Measurements from ENCODE around the gene TLN1.

The TLN1 gene

GRCh38 chr9:35710818-35711500 is 21.0 kb downstream of the TLN1 start:
- peak overlapping the region in 1 of 2 donors; percentile 43 for H3K27ac ChIP-seq
- no peak for DNase-seq (ENCODE audit: low spot score)
- H3K4me3 ChIP-seq = no peak overlapping the region
- no peak for TF ChIP-seq CTCF (IDR thresholded peaks at IDR 0.05)

GRCh38 chr9:35708146-35708545 is 23.8 kb downstream of the TLN1 start:
- Histone ChIP-seq H3K4me3 (no peak overlapping the region), H3K27ac (peak overlapping the region in 1 of 2 donors; percentile 46)
- DNase-seq (ENCODE audit: low spot score) = no peak
- no peak for TF ChIP-seq CTCF (IDR thresholded peaks at IDR 0.05)

- TF ChIP-seq CTCF (IDR thresholded peaks at IDR 0.05) = no peak
- H3K4me3 ChIP-seq = no peak overlapping the region
- H3K27ac ChIP-seq = peak overlapping the region; percentile 39 to 46
- no peak for DNase-seq (ENCODE audit: low spot score)
Observed at GRCh38 chr9:35706951-35707350, 25.0 kb downstream of the TLN1 start.

- TF ChIP-seq CTCF (IDR thresholded peaks at IDR 0.05) = no peak
- no peak for DNase-seq (ENCODE audit: low spot score)
- H3K27ac ChIP-seq = peak overlapping the region in 1 of 2 donors; percentile 46
- H3K4me3 ChIP-seq = no peak overlapping the region
Observed at GRCh38 chr9:35705836-35706430, 26.1 kb downstream of the TLN1 start.

GRCh38 chr9:35705372-35705771 is 26.6 kb downstream of the TLN1 start:
- DNase-seq (ENCODE audit: low spot score) = no peak
- Histone ChIP-seq H3K4me3 (no peak overlapping the region), H3K27ac (peak overlapping the region in 1 of 2 donors; percentile 46)
- no peak for TF ChIP-seq CTCF (IDR thresholded peaks at IDR 0.05)

- H3K27ac ChIP-seq = peak overlapping the region in 1 of 2 donors; percentile 46
- no peak for TF ChIP-seq CTCF (IDR thresholded peaks at IDR 0.05)
- DNase-seq (ENCODE audit: low spot score) = no peak
Observed at GRCh38 chr9:35703906-35704672, 27.9 kb downstream of the TLN1 start.

More at GRCh38 chr9:35703906-35704672, 27.9 kb downstream of the TLN1 start:
- H3K4me3 ChIP-seq = no peak overlapping the region

Measured in coronary artery (tissue), 2 donors.